GM23338 (cell line): ENCODE data around the gene MGAT2. TPM values are rescaled to one million over a fixed set of nuclear protein-coding genes. Genes with fewer than 3 reads are reported as not detected.

Source experiments
- ATAC-seq: fragments of 200-7000 bp; cut with Tn5 transposase; 3 replicates; pipeline ENCODE4 v1.9.1; 2020
- DNase-seq: peaks from one replicate; pipeline ENCODE4 v3.0.0-alpha.2; 2015; ENCODE audit warnings: low spot score
- H2AFZ ChIP-seq: fragments of 200-600 bp; sonication (generic); 2 replicates; pipeline ENCODE4 v1.8.0; 2016; ENCODE audit warnings: antibody characterized with exemption, mild to moderate bottlenecking, moderate library complexity
- H3F3A ChIP-seq: fragments of 200-600 bp; sonication (generic); replicated peaks from 2 replicates; pipeline ENCODE4 v1.8.0; 2017; ENCODE audit warnings: antibody characterized with exemption, mixed run types, low read depth
- H3K27ac ChIP-seq: fragments of 200-600 bp; sonication (generic); 2 replicates; pipeline ENCODE4 v1.6.1; 2016; ENCODE audit warnings: low read depth
- H3K27me3 ChIP-seq: fragments of 200-600 bp; sonication (generic); 2 replicates; pipeline ENCODE4 v1.8.0; 2016; ENCODE audit warnings: mild to moderate bottlenecking, mixed run types, moderate library complexity; ENCODE audit not compliant: insufficient read depth
- H3K36me3 ChIP-seq: fragments of 200-600 bp; sonication (generic); 2 replicates; pipeline ENCODE4 v1.8.0; 2016; ENCODE audit warnings: mild to moderate bottlenecking; ENCODE audit not compliant: insufficient read depth
- H3K4me1 ChIP-seq: fragments of 200-600 bp; sonication (generic); 2 replicates; pipeline ENCODE4 v1.8.0; 2016; ENCODE audit warnings: mild to moderate bottlenecking, moderate library complexity; ENCODE audit not compliant: insufficient read depth
- H3K4me2 ChIP-seq: fragments of 200-600 bp; sonication (generic); 2 replicates; pipeline ENCODE4 v1.7.1; 2017; ENCODE audit warnings: mixed run types
- H3K4me3 ChIP-seq: fragments of 200-600 bp; sonication (generic); 2 replicates; pipeline ENCODE4 v1.6.1; 2016; ENCODE audit warnings: mixed run types
- H3K79me2 ChIP-seq: fragments of 200-600 bp; sonication (generic); replicated peaks from 2 replicates; pipeline ENCODE4 v1.8.0; 2017; ENCODE audit warnings: mild to moderate bottlenecking; ENCODE audit not compliant: insufficient read depth
- H3K9me2 ChIP-seq: fragments of 200-600 bp; sonication (generic); 2 replicates; pipeline ENCODE4 v1.8.0; 2017; ENCODE audit not compliant: insufficient read depth
- H4K20me1 ChIP-seq: fragments of 200-600 bp; sonication (generic); replicated peaks from 2 replicates; pipeline ENCODE4 v1.8.0; 2017; ENCODE audit warnings: mild to moderate bottlenecking; ENCODE audit not compliant: insufficient read depth
- H3K27ac Mint-ChIP-seq: 2 replicates; pipeline ENCODE4 v1.8.0; 2020; ENCODE audit warnings: inconsistent platforms, mild to moderate bottlenecking, moderate library complexity, mixed read lengths
- H3K27me3 Mint-ChIP-seq: 3 replicates; pipeline ENCODE4 v1.8.0; 2022; ENCODE audit warnings: low read depth, mild to moderate bottlenecking, moderate library complexity, mixed read lengths, inconsistent platforms; ENCODE audit not compliant: insufficient read depth, poor library complexity
- H3K36me3 Mint-ChIP-seq: 3 replicates; pipeline ENCODE4 v1.8.0; 2021; ENCODE audit warnings: low read depth, mild to moderate bottlenecking, inconsistent platforms, moderate library complexity, mixed read lengths
- H3K4me1 Mint-ChIP-seq: 3 replicates; pipeline ENCODE4 v1.8.0; 2020; ENCODE audit warnings: mild to moderate bottlenecking, inconsistent platforms, mixed read lengths
- H3K4me3 Mint-ChIP-seq: 3 replicates; pipeline ENCODE4 v1.8.0; 2021; ENCODE audit warnings: moderate library complexity, mild to moderate bottlenecking, inconsistent platforms, mixed read lengths
- H3K9me3 Mint-ChIP-seq: 3 replicates; pipeline ENCODE4 v1.8.0; 2020; ENCODE audit warnings: moderate library complexity, mild to moderate bottlenecking, inconsistent platforms, mixed read lengths
- CREB1 ChIP-seq: fragments of 250-450 bp; sonication (Bioruptor Pico); IDR thresholded peaks from 2 replicates; pipeline ENCODE4 v1.5.0; 2020; ENCODE audit warnings: low read depth, mild to moderate bottlenecking, moderate library complexity
- EZH2 ChIP-seq: fragments of 200-600 bp; sonication (generic); IDR thresholded peaks from one replicate; pipeline ENCODE4 v1.8.0; 2017; ENCODE audit warnings: antibody characterized with exemption, mild to moderate bottlenecking, low read depth; ENCODE audit not compliant: unreplicated experiment
- JUNB ChIP-seq: IDR thresholded peaks from one replicate; pipeline ENCODE4 v1.6.1; 2016; ENCODE audit warnings: antibody characterized with exemption; ENCODE audit not compliant: unreplicated experiment
- POLR2AphosphoS5 ChIP-seq: IDR thresholded peaks from 2 replicates; pipeline ENCODE4 v1.6.1; 2016; ENCODE audit warnings: antibody characterized with exemption, low read depth
- ZNF114 ChIP-seq: fragments of 250-450 bp; sonication (Bioruptor Pico); IDR thresholded peaks from 2 replicates; pipeline ENCODE4 v1.5.0; 2020; ENCODE audit warnings: mild to moderate bottlenecking, moderate library complexity
- ZNF331 ChIP-seq: fragments of 250-450 bp; sonication (Bioruptor Pico); IDR thresholded peaks from 2 replicates; pipeline ENCODE4 v1.5.0; 2020; ENCODE audit warnings: low read depth, mild to moderate bottlenecking, moderate library complexity
- polyA plus RNA-seq: library from polyadenylated mRNA; unstranded; fragments of >200 nt; fragmentation: Nextera tagmentation; extraction: Ambion mirVana; gene quantifications from 2 replicates; pipeline ENCODE4 v1.2.1, GENCODE V29; 2016
- total RNA-seq: library from RNA; depleted of rRNA; stranded (reverse); fragments of >200 nt; shearing (Covaris generic); gene quantifications from 2 replicates; pipeline ENCODE4 v1.2.3, GENCODE V29; 2014
- TF ChIP-seq, protein P1 (sequence below), 2 experiments: fragments of 200-600 bp in 1 of 2; sonication (generic) in 1 of 2; conservative IDR thresholded peaks; 2 replicates each; pipeline versions ENCODE4 v1.5.1 to v1.6.1; 2016 to 2017; ENCODE audit warnings: antibody characterized with exemption in 2 of 2, low read depth in 2 of 2, mild to moderate bottlenecking in 2 of 2, moderate library complexity in 1 of 2
- TF ChIP-seq, protein P2 (sequence below): IDR thresholded peaks from 2 replicates; pipeline ENCODE4 v1.6.1; 2016; ENCODE audit warnings: antibody characterized with exemption
- TF ChIP-seq, protein P3 (sequence below): IDR thresholded peaks from one replicate; pipeline ENCODE4 v1.6.1; 2018; ENCODE audit warnings: antibody characterized with exemption; ENCODE audit not compliant: unreplicated experiment

MGAT2 gene
- total and polyA plus RNA-seq, 2 experiments from 2014 or later, result 10.1 to 31.6 TPM

DNA sequence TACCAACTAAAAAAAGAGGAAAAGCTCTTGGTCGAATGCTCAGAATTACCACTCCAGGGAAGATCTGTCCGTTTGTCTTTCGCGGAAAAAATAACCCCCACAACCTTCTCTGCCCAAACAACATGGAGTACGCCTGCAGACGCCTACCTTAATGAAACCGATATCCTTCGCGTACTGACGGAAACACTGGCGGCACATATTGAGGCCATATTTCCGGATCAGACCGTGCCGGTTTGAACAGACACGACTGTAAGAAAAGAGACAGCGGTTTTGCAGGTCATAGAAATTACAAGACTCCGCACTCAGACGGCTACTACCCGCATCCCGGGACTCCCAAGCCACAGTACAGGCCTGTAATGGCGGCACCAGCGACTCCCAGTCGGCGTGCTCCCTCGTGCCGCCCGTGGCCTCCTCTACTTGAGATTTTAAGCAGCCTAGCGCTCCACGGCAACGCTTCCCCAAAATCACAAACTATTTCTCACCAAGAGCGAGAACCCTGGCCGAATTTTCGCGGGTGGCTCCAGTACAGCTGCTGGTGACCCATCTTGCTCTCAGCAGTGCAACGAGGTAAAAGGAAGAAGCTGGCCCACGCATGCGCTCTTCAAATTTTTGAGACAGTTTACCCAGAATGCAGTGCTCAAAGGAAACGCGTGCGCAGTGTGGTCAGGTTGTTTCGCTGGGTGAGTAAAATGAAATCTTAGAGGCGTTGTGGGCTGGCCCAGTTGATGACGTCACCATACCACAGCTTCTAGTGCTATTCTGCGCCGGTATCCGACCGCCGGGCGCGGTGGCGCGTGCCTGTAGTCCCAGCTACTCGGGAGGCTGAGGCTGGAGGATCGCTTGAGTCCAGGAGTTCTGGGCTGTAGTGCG lies 34.6 kb upstream of the MGAT2 start, which contains the start of gene RPS29:
RPS29 (minus strand) TSS at position 578 of the 870 bp plus-strand sequence; CDS start at position 544, 34 bp downstream.
- Histone ChIP-seq H3F3A (peaks cover 16% of the 10 kb centered on the region), H3K27me3 (no peaks in the 10 kb centered on the region), H3K79me2 (peaks cover 52% of the 10 kb centered on the region), H3K4me2 (peak within 1 kb of the TSS; percentile 95), H3K27ac (peak within 1 kb of the TSS; percentile 89), H3K36me3 (peaks cover 24% of the 10 kb centered on the region), H3K4me1 (peaks cover 16% of the 10 kb centered on the region), H2AFZ (no peak within 1 kb of the TSS), H4K20me1 (peaks cover 39% of the 10 kb centered on the region), H3K9me2 (no peaks in the 10 kb centered on the region), H3K4me3 (peak within 1 kb of the TSS; percentile 98)
- H3K27ac Mint-ChIP-seq, result peak within 1 kb of the TSS; percentile 100
- TF ChIP-seq CREB1 (CRISPR knock-in tag) (peak; percentile 100), EZH2 (no peak), POLR2AphosphoS5 (peak; percentile 98)
- TF ChIP-seq, protein P1, sequence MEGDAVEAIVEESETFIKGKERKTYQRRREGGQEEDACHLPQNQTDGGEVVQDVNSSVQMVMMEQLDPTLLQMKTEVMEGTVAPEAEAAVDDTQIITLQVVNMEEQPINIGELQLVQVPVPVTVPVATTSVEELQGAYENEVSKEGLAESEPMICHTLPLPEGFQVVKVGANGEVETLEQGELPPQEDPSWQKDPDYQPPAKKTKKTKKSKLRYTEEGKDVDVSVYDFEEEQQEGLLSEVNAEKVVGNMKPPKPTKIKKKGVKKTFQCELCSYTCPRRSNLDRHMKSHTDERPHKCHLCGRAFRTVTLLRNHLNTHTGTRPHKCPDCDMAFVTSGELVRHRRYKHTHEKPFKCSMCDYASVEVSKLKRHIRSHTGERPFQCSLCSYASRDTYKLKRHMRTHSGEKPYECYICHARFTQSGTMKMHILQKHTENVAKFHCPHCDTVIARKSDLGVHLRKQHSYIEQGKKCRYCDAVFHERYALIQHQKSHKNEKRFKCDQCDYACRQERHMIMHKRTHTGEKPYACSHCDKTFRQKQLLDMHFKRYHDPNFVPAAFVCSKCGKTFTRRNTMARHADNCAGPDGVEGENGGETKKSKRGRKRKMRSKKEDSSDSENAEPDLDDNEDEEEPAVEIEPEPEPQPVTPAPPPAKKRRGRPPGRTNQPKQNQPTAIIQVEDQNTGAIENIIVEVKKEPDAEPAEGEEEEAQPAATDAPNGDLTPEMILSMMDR (conservative IDR thresholded peaks at IDR 0.05; ENCODE audit: low read depth in 2 of 2), result 0 out of 4 replicates have a peak, but pooled peaks of 1 of the 2 experiments have one; percentile 13
- TF ChIP-seq, protein P2, sequence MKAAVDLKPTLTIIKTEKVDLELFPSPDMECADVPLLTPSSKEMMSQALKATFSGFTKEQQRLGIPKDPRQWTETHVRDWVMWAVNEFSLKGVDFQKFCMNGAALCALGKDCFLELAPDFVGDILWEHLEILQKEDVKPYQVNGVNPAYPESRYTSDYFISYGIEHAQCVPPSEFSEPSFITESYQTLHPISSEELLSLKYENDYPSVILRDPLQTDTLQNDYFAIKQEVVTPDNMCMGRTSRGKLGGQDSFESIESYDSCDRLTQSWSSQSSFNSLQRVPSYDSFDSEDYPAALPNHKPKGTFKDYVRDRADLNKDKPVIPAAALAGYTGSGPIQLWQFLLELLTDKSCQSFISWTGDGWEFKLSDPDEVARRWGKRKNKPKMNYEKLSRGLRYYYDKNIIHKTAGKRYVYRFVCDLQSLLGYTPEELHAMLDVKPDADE, result no peak; the same call in 1 of the 2 replicates
- peaks cover 54% of the 10 kb centered on the region for H3K36me3 Mint-ChIP-seq
- peaks cover 43% of the 10 kb centered on the region for H3K27me3 Mint-ChIP-seq
- H3K4me1 Mint-ChIP-seq, result peaks cover 26% of the 10 kb centered on the region
- peak within 1 kb of the TSS; percentile 94 for H3K4me3 Mint-ChIP-seq
- H3K9me3 Mint-ChIP-seq, result peaks cover 10% of the 10 kb centered on the region; the same call in 2 of the 3 replicates
- ATAC-seq (peak; percentile 83), DNase-seq (peak; percentile 99)

DNA sequence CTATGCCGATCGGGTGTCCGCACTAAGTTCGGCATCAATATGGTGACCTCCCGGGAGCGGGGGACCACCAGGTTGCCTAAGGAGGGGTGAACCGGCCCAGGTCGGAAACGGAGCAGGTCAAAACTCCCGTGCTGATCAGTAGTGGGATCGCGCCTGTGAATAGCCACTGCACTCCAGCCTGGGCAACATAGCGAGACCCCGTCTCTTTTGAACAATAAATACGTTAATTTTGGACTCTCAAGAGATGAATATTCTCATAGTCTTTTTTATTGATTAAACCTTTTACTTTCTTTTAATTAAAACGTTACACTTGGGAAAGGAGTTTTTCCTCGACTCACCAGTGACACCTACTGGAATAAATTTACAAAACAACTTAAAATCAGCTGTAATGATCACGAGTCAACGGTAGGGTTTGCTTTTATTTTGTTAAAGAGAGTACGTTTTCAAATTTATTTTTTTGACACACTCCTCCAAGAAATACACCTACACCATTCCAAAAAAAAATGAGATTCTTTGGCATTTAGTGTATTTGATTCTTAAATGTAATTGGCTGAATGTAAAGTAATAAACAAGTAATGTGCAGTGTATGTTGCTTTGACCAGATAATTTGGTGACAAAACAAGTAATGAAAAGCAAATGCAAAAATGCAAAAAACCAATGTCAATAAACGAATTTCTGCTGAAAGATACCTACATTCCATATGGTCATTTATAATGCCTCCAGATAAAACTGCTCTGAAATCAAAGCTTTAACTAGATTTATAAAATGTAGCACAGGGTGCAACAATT lies 33.7 kb upstream of the MGAT2 start:
- Histone ChIP-seq H3K9me2 (no peaks in the 10 kb centered on the region), H2AFZ (no peak overlapping the region), H3K27ac (no peak overlapping the region), H3K4me1 (peaks cover 16% of the 10 kb centered on the region), H4K20me1 (peaks cover 34% of the 10 kb centered on the region), H3K4me3 (peak overlapping the region; percentile 12; the same call in 1 of the 2 replicates), H3K36me3 (peaks cover 24% of the 10 kb centered on the region), H3F3A (peaks cover 9% of the 10 kb centered on the region), H3K79me2 (peaks cover 43% of the 10 kb centered on the region), H3K27me3 (no peaks in the 10 kb centered on the region), H3K4me2 (no peak overlapping the region)
- Mint-ChIP-seq H3K27me3 (peaks cover 40% of the 10 kb centered on the region), H3K4me3 (peak overlapping the region; percentile 94), H3K4me1 (peaks cover 24% of the 10 kb centered on the region), H3K36me3 (peaks cover 46% of the 10 kb centered on the region), H3K9me3 (peaks cover 10% of the 10 kb centered on the region; the same call in 2 of the 3 replicates), H3K27ac (peak overlapping the region; percentile 100)
- peak; percentile 2; the same call in 2 of the 3 replicates for ATAC-seq
- DNase-seq, result peak; percentile 79
- TF ChIP-seq, protein P3, sequence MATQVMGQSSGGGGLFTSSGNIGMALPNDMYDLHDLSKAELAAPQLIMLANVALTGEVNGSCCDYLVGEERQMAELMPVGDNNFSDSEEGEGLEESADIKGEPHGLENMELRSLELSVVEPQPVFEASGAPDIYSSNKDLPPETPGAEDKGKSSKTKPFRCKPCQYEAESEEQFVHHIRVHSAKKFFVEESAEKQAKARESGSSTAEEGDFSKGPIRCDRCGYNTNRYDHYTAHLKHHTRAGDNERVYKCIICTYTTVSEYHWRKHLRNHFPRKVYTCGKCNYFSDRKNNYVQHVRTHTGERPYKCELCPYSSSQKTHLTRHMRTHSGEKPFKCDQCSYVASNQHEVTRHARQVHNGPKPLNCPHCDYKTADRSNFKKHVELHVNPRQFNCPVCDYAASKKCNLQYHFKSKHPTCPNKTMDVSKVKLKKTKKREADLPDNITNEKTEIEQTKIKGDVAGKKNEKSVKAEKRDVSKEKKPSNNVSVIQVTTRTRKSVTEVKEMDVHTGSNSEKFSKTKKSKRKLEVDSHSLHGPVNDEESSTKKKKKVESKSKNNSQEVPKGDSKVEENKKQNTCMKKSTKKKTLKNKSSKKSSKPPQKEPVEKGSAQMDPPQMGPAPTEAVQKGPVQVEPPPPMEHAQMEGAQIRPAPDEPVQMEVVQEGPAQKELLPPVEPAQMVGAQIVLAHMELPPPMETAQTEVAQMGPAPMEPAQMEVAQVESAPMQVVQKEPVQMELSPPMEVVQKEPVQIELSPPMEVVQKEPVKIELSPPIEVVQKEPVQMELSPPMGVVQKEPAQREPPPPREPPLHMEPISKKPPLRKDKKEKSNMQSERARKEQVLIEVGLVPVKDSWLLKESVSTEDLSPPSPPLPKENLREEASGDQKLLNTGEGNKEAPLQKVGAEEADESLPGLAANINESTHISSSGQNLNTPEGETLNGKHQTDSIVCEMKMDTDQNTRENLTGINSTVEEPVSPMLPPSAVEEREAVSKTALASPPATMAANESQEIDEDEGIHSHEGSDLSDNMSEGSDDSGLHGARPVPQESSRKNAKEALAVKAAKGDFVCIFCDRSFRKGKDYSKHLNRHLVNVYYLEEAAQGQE, result no peak
- TF ChIP-seq ZNF331 (CRISPR knock-in tag), result no peak
- peak; percentile 64; the same call in 1 of the 2 replicates for TF ChIP-seq ZNF114 (CRISPR knock-in tag)
- TF ChIP-seq, protein P1 (conservative IDR thresholded peaks at IDR 0.05; ENCODE audit: low read depth in 2 of 2), result peak; percentile 65 to 100
- no peak for TF ChIP-seq JUNB
- TF ChIP-seq, protein P2, result no peak
